ENCODE data around the gene CROCC. TPM values are rescaled to one million over a fixed set of nuclear protein-coding genes. Genes with fewer than 3 reads are reported as not detected.
"Not testable (repeated sequence)": the region's sequence is repeated elsewhere in the genome, so short reads cannot be mapped to it uniquely, and the experiment has no call there.

CROCC gene
- total RNA-seq, 2 donors from 2014 or later, result 12.6 to 21.6 TPM

DNA sequence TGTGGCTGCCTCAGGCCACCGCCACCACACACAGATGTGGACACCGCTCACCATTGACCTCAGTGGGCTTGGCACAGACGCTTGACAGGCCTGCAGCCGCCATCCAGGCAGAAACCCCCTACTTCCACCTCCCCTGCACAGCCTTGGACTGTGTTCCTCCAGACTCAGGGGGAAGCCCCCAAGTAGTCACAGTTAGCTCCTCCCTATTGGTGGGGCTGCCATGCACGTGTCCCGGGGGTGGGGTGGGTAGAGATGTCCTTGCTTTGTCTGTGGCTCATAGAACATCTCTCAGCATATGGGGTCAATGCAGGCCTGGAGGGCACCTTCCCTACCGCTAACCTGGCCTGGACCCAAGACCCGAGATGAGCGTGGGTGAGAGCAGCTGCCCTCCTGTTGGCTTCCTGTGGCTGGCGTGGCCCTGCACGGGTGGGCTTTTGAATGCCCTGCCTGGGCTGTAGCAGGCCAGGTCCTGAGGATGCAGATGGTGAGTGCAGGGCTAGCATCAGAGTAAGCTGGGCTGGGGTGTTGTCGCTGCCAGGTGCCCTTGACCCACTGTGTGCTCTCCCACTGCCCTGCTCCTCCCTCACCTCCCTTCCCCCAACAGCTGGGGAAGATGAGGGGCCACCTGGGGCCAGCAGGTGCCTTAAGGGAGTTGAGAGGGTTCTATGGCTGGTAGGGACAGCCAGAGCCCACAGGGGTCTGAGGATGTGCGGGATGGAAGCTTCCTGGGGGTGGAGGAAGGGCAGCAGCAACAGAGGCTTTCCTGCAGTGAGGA is 6.2 kb downstream of the CROCC start:
- no peak for DNase-seq (ENCODE audit: low spot score)
- intact Hi-C loops (cut with DNase I), result loop anchor here in 1 of 2 donors (5.0 kb wide), 1 partner anchor 1086 kb away; no protein-coding TSS in a partner anchor

DNA sequence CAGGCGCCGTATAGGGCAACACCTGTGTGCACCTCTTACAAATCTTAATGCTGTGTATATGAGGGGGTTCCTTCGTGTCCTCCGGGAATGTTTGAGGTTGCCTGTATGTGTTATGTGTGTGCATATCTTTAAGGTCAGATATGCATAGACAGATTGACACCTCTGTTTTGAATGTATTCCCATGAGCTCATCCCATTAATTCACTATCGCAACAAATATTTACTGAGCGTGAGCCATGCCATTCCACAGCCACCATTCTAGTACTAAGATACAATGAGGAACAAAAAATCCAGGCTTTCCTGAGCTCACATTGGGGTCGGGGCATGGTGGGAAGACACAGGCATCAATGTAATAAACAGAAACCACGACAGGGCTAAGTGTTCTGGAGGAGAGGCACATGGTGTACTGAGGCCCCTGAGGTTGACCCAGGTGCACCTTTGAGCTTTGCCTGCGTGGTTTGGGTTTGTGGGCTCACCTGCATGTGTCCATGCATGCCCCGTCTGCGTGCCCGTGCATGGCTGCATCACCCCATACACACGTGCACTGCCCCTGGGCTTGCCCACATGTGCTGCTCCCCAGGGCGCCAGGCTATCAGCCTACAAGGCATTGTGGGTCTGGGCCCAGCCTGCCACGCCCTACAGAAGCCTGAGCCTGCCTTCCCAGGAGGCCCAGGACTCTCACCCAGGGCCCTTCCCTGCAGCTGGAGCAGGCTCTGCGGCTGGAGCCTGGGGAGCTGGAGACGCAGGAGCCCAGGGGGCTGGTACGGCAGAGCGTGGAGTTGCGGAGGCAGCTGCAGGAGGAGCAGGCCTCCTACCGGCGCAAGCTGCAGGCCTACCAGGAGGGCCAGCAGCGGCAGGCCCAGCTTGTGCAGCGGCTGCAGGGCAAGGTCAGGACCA is 7.7 kb downstream of the CROCC start:
- intact Hi-C loops (cut with DNase I), result loop anchor here in 1 of 2 donors (5.0 kb wide), 1 partner anchor 1087 kb away; no protein-coding TSS in a partner anchor
- not testable (repeated sequence) for DNase-seq (ENCODE audit: low spot score)

DNA sequence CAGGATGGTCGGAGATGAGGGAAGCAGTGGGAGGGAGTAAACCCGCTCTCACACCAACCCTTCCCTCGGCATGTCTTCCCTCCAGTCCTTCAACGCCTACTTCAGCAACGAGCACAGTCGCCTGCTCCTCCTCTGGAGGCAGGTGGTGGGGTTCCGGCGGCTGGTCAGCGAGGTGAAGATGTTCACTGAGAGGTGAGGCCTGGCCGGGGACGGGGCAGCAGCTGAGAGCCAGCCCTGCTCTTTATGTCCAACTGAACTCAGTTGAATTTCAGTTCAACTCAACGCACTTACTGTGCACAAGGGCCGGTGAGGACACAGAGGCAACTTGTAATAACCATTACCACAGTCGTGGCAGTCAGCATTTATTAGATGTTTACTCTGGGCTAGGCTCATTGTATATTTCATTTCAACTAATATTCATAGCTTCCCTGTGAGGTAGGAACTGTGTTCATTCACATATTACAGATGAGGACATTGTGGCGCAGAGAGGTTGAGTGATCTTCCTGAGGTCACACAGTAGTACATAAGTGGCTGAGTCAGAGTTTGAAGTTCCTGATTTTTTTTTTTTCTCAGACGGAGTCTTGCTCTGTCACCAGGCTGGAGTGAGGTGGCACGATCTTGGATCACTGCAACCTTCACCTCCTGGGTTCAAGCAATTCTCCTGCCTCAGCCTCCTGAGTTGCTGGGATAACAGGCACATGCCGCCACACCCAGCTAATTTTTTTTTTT is 9.6 kb downstream of the CROCC start:
- DNase-seq (ENCODE audit: low spot score); intact Hi-C loops (cut with DNase I): not testable (repeated sequence)

DNA sequence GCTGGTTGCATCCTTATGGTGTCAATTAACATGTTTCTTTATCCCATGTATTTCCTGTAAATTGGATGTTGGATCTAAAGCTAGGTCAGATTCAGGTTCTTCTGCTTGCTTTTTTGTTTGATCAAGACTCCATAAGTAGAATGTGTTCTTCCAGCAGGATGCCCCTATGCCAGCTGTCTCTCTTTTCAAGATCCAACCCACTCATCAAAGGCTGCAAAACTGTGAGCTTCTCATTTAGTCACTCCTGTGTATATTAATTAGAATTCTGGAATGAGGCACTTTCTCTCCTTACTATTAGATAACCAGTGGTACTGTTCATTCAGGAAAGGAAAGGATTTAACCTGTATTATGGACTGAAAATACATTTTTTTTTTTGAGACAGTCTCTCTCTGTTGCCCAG is 12.2 kb downstream of the CROCC start:
- intact Hi-C loops (cut with DNase I), result not testable (repeated sequence)

DNA sequence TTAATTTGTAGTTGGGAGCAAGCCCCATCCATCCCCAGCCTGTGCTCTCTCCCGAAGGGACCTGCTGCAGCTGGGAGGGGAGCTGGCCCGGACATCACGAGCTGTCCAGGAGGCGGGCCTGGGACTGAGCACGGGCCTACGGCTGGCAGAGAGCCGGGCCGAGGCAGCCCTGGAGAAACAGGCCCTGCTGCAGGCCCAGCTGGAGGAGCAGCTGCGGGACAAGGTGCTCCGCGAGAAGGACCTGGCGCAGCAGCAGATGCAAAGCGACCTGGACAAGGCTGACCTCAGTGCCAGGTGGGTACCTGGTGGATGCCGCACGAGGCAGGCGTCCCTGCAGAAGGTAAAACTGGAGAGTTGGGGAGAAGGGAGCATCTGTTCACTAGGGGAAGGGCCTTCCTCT is 14.8 kb downstream of the CROCC start:
- DNase-seq (ENCODE audit: low spot score); intact Hi-C loops (cut with DNase I): not testable (repeated sequence)

More for the DNA sequence above, 12.2 kb downstream of the CROCC start:
- DNase-seq (ENCODE audit: low spot score), result not testable (repeated sequence)

DNA sequence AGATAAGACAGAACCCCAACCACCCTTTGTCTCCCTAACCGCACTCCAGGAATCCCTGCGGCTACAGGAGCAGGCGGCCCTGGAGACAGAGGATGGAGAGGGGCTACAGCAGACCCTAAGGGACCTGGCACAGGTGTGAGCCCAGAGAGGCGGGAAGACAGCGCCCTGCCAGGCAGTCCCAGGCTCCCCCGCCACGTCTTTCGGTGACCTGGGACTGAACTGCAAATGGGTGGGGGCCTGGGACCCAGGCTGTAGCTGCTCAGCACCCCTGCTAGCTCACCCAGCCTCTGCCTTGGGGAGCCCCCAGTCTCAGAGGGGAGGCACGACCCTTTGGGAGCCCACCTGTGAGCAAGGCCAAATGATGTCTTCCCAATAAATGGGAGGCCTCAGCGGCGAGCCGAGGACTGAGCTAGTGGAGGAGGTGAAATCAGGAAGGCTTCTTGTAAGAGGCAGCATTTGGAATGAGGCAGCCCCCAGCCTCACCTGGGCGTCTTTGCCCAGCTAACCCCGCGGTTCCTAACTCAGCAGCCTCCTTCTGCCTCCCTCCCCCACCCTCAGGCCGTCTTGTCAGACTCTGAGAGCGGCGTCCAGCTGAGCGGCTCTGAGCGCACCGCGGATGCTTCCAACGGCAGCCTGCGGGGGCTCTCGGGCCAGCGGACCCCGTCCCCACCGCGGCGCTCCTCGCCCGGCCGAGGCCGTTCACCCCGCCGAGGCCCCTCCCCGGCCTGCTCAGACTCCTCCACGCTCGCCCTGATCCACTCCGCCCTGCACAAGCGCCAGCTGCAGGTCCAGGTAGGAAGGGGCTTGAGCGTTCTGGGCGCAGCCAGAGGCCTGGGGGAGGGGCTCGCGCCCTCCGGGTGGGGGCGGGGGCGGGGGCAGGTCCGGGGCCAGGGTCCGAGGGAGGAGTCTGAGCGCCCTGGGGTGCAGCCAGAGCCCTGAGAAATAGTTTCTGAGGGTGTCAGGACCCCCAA is 16.9 kb downstream of the CROCC start:
- intact Hi-C loops (cut with DNase I), result no loop called here
- no peak for DNase-seq (ENCODE audit: low spot score)

DNA sequence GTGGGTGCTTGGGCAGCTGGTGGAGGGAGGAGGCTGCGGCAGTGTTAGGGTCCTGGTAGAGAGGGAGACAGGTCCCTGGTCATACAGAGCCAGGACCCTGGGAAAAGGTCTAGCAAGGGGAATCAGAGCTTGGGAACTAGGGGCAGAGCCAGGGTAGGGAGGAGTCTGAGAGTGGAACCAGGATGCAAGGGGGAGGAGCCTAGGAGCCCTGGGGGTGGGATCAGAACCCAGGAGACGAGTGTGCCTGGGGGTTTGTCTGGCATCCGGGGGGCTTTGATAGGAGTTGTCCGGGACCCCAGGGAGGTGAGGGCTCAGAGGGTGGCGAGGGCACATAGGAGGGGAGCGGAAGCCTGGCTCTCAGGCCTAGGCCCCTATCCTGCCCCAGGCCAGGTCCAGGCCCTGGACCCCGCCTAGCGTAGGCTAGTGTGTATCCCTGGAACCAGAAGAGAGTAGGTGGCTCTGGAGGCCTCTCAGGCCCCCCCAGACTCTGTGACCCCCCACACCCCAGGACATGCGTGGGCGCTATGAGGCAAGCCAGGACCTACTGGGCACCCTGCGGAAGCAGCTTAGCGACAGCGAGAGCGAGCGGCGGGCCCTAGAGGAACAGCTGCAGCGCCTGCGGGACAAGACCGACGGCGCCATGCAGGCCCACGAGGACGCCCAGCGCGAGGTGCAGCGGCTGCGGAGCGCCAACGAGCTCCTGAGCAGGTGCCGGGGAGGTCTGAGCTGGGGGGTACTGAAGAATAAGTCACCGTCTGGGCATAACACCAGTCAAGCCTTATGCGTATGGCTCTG is 17.9 kb downstream of the CROCC start:
- not testable (repeated sequence) for DNase-seq (ENCODE audit: low spot score)

DNA sequence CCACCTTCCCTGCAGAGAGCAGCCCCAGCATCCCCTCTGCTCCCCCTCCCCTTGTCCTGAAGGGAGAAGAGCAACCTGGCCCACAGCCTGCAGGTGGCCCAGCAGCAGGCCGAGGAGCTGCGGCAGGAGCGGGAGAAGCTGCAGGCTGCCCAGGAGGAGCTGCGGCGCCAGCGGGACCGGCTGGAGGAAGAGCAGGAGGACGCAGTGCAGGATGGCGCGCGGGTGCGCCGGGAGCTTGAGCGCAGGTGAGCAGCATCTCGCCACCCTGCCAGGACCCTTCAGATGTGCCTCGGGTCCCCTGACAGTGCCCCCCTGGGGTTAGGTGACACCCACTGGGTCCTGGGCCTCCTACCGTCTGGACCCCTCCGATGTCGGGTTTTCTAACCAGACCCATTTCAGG is 22.3 kb downstream of the CROCC start:
- intact Hi-C loops (cut with DNase I), result no loop called here
- DNase-seq (ENCODE audit: low spot score), result no peak

More for the DNA sequence above, 17.9 kb downstream of the CROCC start:
- intact Hi-C loops (cut with DNase I), result not testable (repeated sequence)

DNA sequence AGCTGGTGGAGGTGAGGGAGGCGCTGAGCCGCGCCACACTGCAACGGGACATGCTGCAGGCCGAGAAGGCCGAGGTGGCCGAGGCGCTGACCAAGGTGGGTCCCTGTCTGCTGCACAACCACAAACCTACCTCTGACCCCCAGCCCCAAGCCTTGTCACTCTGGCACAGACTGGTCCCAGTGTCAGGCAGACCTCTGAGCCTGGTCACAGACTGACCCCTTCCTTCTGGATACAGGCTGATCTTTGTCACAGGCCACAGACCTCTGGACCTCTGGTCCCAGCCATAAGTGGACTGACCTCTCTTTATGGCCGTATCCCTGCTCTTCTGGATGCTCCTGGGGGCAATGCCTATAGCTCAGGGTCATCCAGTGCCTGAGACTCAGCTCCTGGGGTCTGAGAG is 23.8 kb downstream of the CROCC start:
- DNase-seq (ENCODE audit: low spot score); intact Hi-C loops (cut with DNase I): not testable (repeated sequence)

DNA sequence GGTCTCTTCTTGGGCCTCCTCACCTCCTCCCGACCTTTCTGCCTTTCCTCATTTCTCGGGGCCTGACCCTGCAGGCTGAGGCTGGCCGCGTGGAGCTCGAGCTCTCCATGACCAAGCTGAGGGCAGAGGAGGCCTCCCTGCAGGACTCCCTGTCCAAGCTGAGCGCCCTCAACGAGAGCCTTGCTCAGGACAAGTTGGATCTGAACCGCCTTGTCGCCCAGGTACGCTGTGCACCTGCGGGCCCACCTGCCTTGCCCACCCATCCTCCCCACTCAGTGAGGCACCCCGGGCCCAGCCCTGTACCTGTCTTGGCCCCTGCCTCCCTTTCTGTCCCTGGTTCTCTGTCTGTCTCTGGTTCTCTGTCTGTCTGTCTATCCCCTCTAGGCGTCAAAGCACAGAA is 24.5 kb downstream of the CROCC start:
- intact Hi-C loops (cut with DNase I); DNase-seq (ENCODE audit: low spot score): not testable (repeated sequence)

DNA sequence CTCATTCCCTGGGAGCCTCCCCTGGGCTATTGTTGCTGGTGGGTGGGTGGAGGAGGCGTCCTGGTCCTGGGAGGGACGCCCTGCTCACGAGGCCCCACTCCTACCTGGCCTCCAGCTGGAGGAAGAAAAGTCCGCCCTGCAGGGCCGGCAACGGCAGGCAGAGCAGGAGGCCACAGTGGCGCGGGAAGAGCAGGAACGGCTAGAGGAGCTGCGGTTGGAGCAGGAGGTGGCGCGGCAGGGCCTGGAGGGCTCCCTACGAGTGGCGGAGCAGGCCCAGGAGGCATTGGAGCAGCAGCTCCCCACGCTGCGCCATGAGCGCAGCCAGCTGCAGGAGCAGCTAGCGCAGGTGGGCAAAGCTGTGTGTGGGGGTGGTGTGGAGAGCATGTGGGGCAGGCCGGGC is 24.9 kb downstream of the CROCC start:
- intact Hi-C loops (cut with DNase I), result no loop called here
- no peak for DNase-seq (ENCODE audit: low spot score)

DNA sequence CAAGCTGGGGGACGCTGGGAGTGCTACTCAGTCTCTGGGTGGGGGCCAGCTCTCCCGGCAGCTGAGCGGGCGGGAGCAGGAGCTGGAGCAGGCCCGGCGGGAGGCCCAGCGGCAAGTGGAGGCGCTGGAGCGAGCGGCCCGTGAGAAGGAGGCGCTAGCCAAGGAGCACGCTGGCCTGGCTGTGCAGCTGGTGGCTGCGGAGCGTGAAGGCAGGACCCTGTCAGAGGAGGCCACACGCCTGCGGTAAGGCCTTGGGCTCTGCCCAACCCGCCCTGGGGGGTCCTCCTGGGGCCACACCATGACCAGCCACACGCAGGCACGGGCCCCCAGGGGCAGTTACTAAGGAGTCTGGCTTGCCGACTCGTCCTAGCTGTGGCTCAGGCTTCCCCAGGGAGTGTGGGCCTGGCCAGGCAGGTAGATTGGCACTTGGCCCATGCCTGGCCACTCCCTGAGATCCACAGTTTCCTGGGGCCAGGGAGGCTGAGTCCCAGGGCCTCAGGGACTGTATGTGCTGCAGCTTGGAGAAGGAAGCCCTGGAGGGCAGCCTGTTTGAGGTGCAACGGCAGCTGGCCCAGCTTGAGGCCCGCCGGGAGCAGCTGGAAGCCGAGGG is 26.7 kb downstream of the CROCC start:
- DNase-seq (ENCODE audit: low spot score), result not testable (repeated sequence)
- intact Hi-C loops (cut with DNase I), result loop anchor here in 1 of 2 donors (2.0 kb wide), 1 partner anchor 326 kb away; no protein-coding TSS in a partner anchor

DNA sequence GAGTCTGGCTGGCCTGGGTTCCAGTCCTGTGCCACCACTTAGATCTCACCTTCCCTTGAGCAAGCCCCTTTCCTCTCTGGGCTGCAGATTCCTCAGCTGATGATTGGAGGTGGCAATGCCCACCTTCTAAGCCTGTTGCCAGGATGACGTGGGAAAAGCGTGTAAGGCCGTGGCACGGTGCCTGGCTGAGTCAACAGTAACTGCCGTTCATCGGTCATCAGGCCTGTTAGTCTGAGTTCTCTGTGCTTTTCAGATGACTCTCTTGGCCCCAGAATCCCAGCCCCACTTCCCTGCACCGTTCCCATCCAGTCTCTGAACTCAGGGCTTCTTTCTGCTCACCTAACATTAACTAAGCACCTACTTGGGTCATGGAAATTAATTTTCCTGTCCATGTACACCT is 27.3 kb downstream of the CROCC start:
- DNase-seq (ENCODE audit: low spot score), result not testable (repeated sequence)
- intact Hi-C loops (cut with DNase I), result loop anchor here in 1 of 2 donors (2.0 kb wide), 1 partner anchor 326 kb away; no protein-coding TSS in a partner anchor

DNA sequence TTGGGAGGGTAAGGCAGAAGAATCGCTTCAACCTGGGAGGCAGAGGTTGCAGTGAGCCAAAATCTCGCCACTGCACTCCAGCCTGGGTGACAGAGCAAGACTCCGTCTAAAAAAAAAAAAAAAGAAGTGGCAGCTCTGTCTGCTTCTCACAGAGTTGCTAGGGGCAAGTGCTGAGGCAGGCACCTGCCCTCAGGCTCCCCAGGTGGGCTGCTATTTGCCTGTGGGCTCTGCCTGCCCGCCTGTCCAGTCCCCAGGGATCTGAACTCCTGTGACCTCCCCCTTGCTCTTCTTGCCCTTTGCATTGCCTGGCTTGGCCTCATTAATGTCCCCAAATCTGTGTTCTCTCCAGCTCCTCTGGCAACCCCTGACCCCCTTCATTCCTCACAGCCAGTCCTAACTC is 30.6 kb downstream of the CROCC start:
- DNase-seq (ENCODE audit: low spot score), result not testable (repeated sequence)
- intact Hi-C loops (cut with DNase I), result loop anchor here (5.0 to 10.0 kb wide), 2 partner anchors 92 to 95 kb away; no protein-coding TSS in a partner anchor

DNA sequence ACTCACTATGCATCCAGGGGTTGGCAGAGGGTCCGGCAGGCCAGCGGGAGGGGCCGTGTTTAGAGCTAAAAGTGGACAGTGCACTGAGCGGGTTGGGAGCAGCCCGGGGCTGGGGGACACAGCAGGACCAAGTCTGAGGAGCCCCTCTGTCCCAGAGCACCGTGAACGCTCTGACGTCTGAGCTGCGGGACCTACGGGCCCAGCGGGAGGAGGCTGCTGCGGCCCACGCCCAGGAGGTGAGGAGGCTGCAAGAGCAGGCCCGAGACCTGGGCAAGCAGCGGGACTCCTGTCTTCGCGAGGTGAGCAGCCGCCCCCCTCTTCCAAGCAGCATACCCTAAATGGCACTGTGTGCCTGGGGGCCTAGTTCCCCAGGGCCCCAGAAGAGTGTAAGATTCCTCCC is 32.8 kb downstream of the CROCC start:
- DNase-seq (ENCODE audit: low spot score), result no peak
- intact Hi-C loops (cut with DNase I), result loop anchor here (5.0 to 10.0 kb wide), 2 partner anchors 90 to 93 kb away; no protein-coding TSS in a partner anchor

DNA sequence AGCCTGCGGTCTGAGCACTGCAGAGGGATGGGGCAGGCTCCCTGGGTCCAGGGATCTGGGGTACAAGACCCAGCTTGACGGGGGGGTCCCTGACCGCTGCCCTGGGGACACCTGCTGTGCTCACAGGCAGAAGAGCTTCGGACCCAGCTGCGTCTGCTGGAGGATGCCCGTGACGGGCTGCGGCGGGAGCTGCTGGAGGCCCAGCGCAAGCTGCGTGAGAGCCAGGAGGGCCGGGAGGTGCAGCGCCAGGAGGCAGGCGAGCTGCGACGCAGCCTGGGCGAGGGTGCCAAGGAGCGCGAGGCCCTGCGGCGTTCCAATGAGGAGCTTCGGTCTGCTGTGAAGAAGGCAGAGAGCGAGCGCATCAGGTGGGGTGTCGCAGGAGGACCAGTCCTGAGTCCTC is 33.5 kb downstream of the CROCC start:
- intact Hi-C loops (cut with DNase I), result loop anchor here in 1 of 2 donors (10.0 kb wide), 1 partner anchor 90 kb away; no protein-coding TSS in a partner anchor
- DNase-seq (ENCODE audit: low spot score), result no peak

DNA sequence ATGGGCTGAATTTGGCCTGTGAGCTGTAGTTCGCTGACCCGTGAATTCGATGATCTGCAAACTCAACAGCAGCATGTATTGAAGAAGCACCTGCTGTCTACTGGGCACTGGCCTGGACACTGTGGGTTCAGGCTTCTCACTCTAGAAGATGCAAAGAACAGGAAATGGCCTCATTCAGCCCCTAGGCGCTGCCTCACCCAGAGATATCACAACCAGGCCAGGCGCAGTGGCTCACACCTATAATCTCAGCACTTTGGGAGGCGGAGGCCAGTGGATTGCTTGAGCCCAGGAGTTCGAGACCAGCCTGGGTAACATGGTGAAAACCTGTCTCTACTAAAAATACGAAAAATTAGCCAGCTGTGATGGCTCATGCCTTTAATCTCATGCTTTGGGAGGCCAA is 35.0 kb downstream of the CROCC start:
- DNase-seq (ENCODE audit: low spot score), result no peak
- intact Hi-C loops (cut with DNase I), result loop anchor here in 1 of 2 donors (10.0 kb wide), 1 partner anchor 88 kb away; no protein-coding TSS in a partner anchor

Data from posterior vena cava (tissue), 2 donors.